T-helper 22 cell (primary cell): ENCODE measurements around the gene ANTXR2.
"Not testable (repeated sequence)": the region's sequence is repeated elsewhere in the genome, so short reads cannot be mapped to it uniquely, and the experiment has no call there.

Experiments
- DNase-seq: peaks from one replicate; pipeline ENCODE4 v3.0.0-alpha.2; 2020; ENCODE audit warnings: low read depth

The ANTXR2 gene

GRCh38 chr4:79917246-79917645 lies 155.8 kb downstream of the ANTXR2 start:
- peak; percentile 1 for DNase-seq

- no peak for DNase-seq
These were observed 157.8 kb downstream of the ANTXR2 start for GRCh38 chr4:79915246-79915645.

GRCh38 chr4:79913581-79913980 lies 159.4 kb downstream of the ANTXR2 start:
- DNase-seq: no peak

- no peak for DNase-seq
These were observed 166.0 kb downstream of the ANTXR2 start for GRCh38 chr4:79907001-79907400.

- DNase-seq: no peak
These were observed 166.7 kb downstream of the ANTXR2 start for GRCh38 chr4:79906303-79906702.

- no peak for DNase-seq
These were observed 167.8 kb downstream of the ANTXR2 start for GRCh38 chr4:79905212-79905611.

- DNase-seq: no peak
These were observed 168.7 kb downstream of the ANTXR2 start for GRCh38 chr4:79904331-79904730.

- DNase-seq: no peak
These were observed 172.8 kb downstream of the ANTXR2 start for GRCh38 chr4:79900182-79900581.

GRCh38 chr4:79899481-79899880 lies 173.5 kb downstream of the ANTXR2 start:
- DNase-seq: no peak

GRCh38 chr4:79898055-79898454 lies 175.0 kb downstream of the ANTXR2 start:
- no peak for DNase-seq

- DNase-seq: no peak
These were observed 175.9 kb downstream of the ANTXR2 start for GRCh38 chr4:79897174-79897573.

- DNase-seq: no peak
These were observed 179.6 kb downstream of the ANTXR2 start for GRCh38 chr4:79893456-79893855.

- not testable (repeated sequence) for DNase-seq
These were observed 184.0 kb downstream of the ANTXR2 start for GRCh38 chr4:79889026-79889425.

- no peak for DNase-seq
These were observed 186.5 kb downstream of the ANTXR2 start for GRCh38 chr4:79886557-79886956.

GRCh38 chr4:79886021-79886420 lies 187.0 kb downstream of the ANTXR2 start:
- no peak for DNase-seq

- no peak for DNase-seq
These were observed 189.7 kb downstream of the ANTXR2 start for GRCh38 chr4:79883290-79883689.

GRCh38 chr4:79882806-79883205 lies 190.2 kb downstream of the ANTXR2 start:
- DNase-seq: no peak

- DNase-seq: no peak
These were observed 191.6 kb downstream of the ANTXR2 start for GRCh38 chr4:79881407-79881806.

GRCh38 chr4:79877511-79877910 lies 195.5 kb downstream of the ANTXR2 start:
- no peak for DNase-seq

GRCh38 chr4:79875344-79875899 lies 197.6 kb downstream of the ANTXR2 start:
- DNase-seq: no peak

GRCh38 chr4:79874197-79874596 lies 198.8 kb downstream of the ANTXR2 start:
- DNase-seq: no peak

- DNase-seq: no peak
These were observed 200.3 kb downstream of the ANTXR2 start for GRCh38 chr4:79872738-79873137.

- DNase-seq: no peak
These were observed 201.1 kb downstream of the ANTXR2 start for GRCh38 chr4:79871961-79872360.

GRCh38 chr4:79869597-79870237 lies 203.3 kb downstream of the ANTXR2 start:
- DNase-seq: no peak
